Measurements from ENCODE around the gene APOL1. TPM values are rescaled to one million over a fixed set of nuclear protein-coding genes. Genes with fewer than 3 reads are reported as not detected.

The APOL1 gene
- polyA plus RNA-seq, 1 donor = 4.3 TPM

DNA sequence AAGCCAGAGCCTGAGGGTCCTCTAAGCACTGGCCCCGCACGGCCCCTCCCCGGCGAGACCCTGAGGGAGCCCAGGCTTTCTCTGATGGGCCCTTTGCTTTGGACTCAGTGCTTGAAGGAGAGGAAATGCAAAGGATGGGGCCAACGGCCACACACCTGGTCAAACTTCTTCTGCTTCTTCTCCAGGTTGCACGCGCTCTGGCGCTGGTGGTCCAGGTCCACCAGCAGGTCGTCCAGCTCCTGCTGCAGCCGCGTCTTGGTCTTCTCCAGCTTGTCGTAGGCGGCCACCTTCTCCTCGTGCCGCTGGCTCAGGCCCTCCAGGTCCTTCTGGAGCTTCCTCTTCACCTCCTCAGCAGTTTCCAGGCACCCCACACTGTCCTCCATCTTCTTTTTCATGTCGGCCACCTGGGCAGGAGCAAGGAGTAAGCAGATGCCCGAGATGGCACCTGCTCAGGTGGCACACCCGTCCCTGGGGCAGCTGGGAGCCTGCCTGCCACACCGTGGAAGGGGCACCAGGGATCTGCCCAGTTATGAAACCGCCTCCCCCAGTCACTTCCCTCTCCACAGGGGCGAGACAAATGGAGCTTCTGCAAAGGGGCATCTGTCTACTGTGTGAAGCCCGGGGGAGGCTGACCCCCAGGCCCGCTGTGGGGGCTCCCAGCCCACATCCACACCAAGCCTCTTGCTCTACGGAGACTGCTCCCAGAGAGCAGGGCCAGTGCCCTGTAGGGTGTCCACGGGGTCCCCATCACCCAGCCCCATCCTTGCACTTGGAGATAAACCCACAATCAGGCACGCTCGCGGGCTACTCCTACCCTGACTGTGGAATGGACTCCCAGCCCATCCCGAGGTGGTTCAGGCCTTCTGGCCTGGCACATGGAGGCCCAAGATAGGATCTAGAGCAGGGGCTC is 39.2 kb downstream of the APOL1 start:
- DNase-seq (ENCODE audit: low read depth) = no peak

DNA sequence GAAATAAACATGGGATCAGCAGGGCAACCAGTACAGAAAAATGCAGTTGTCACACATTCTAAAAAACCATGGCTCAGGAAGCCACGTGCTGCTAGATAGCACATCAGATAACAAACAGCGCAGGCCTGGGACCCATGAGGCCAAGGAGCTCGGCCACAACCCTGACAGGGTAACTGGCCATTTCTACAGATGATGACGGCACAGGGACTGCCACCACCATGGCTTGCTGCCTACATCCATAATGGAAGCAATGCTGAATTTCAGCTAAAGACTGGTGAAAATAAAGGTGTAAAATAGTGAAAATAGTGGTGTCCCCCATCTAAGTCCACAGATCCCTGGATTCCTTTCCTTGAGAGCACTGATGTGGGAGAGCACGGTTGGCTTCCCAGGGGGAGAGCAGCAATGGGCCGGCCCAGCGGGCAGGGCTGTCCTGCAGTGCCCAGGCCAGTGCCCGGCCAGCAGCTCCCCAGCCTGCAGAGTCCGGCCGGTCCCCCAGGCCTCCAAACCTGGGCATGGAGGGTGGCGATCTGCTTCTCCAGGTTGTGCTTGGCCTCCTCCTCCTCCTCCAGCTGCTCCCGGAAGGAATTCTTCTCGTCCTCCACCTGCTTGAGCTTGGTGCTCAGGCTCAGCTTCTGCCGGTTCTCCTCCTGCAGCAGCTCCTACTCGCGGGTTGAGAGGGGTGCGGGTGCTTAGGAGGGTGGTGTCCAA is 40.0 kb downstream of the APOL1 start:
- DNase-seq (ENCODE audit: low read depth) = no peak

DNA sequence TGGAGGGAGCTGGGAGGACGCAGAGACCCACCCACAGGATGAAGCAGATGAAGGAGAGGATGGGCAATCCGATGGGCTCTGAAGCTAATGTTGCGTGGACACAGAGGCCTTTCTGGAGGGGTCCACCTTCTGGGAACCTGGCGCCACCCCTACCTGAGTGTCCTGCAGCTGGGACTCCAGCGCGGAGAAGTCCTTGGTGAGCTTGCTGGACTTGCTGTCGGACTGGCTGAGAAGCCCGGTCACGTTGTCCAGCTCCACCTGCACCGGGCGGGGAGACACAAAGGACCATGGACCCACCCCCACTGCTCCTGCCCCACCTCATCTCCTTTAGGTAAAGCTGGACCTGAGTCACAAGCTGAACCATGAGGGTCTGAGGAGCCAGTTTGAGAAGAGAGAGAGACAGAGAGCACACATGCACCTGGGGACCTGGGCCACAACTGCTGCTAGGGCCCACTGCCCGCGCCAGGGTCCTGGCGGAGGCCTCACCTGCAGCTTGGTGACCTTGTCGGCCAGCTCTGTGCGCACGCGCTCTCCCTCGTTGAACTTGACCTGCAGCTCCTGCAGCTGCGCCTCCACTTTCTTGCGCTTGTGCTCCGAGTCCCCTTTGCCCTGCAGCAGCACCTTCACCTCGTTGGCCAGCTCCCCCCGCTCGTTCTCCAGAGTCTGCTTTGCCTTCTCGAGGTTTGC is 40.8 kb downstream of the APOL1 start:
- DNase-seq (ENCODE audit: low read depth) = no peak

DNA sequence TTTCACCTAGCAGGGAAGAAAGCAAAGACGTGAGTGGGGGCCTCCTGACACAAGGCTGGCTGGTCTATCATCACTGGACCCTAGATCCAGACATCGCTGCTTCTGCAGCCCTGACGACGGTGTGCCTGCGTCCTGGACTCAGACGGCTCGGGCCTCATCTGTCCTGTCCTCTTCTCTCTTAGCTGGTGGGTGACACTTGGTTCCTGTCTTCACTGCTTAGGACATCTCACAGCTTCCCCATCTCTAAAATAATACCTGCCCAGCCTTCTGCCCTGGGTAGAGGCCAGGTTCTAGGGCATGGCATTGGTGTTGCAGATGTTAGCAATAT is 41.3 kb downstream of the APOL1 start:
- no peak for DNase-seq (ENCODE audit: low read depth)

DNA sequence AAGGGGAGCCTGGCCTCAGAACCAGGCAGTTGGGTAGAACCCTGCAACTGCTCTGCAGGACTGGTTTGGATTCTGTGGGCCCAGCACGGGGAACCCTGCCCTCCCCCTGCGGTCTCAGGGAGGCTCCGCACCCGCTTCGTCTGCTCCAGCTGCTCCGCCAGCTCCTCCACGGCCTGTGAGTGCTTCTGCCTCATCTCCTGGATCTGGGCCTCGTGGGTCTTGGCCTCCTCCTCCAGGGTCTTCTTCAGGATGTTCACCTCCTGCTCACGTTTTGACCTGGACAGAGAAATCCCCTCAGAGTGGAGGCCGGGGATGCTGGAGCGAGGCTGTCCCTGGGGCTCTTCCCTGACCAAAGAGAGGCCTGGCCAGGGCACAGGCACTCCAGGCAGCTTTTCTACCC is 41.9 kb downstream of the APOL1 start:
- DNase-seq (ENCODE audit: low read depth) = no peak

DNA sequence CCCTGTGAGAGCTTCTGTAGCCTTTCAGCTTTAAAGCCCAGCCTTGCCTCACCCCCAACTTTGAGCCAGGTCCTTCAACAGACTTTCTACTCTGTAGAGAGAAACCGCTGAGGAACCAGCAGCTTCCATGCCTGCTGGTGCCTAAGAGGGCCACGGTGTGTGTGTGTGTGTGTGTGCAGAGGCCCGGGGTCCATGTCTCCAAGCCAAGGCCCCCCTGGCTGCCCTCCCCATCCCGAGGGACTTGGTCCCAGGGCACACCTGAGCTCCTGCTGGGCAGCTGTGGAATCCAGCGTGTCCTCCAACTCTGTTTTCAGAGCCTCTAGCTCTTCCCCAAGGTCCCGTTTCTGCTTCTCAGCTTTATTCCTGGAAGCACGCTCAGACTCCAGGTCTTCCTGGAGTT is 42.3 kb downstream of the APOL1 start:
- DNase-seq (ENCODE audit: low read depth) = no peak

DNA sequence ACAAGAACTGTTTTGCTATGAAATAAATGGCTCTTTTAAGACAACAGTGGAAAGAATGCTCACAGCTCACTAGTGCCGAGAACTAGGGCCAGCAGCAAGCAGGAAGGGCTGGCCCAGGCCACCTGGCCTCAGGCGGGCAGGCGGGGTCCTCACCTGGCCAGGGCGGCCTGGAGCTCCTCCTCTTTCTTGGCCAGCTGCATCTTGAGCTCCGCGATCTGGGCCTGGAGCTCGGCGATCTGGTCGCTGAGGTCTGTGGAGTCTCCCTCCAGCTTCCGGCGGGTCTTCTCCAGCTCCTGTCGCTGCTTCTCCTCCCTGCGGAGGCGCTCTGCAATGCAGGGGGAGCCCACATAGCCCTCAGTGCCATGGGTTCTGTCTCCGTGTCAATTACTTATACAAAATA is 43.8 kb downstream of the APOL1 start:
- no peak for DNase-seq (ENCODE audit: low read depth)

DNA sequence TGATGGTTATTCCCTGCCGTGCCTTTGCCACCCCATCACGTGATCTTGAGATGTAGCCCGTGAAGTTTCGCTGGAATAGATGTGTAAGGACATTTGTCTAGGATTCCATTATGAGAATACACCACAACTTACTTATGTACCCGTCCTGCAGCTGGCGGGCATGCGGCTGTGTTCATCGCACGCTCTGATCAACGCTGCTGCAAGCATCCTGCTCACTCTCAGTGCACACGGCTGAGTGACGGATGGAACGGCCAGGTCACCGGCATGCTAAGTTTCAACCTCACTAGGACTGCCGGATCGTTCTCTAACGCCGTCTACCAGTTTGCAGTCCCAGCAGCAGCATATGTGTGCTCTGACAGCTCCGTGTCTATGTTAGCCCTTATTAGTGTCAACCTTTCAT is 44.6 kb downstream of the APOL1 start:
- no peak for DNase-seq (ENCODE audit: low read depth)

DNA sequence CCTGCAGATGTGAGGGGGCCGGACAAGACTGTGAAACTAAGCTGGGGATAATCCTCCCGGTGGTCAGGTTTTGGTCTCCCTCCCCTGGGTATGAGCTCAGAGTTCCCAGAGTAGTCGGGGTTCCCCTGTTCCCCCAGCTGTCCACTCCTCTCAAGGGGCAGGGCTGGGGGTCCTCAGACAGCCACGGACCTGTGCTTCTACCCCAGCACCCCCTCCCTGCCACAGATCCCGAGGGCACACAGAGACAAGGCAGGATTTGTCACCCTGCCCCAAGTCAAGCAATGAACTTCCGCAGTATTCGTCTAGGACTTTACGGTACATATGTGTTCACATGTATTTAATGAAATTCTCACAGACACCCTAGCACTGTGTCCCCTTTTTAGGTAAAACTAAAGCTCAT is 45.2 kb downstream of the APOL1 start:
- DNase-seq (ENCODE audit: low read depth) = no peak

DNA sequence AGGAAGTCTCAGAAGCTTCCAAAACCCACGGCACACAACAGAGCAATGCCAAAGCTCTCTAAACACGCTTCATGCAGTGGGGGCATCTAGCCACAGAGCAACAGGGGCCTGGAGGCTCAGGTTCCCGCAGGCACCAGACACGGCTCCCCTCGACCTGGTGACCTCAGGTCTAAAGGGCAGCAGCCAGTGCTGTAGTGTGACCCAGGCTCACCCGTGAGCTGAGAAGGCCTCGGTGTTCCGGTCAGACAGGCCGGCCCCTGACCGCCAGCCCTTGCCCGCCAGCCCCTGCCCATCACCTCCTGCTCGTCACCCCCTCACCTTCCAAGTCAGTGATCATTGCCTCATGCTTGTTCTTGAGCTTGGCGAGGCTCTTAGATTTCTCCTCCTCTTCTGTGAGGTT is 45.7 kb downstream of the APOL1 start:
- DNase-seq (ENCODE audit: low read depth) = no peak

DNA sequence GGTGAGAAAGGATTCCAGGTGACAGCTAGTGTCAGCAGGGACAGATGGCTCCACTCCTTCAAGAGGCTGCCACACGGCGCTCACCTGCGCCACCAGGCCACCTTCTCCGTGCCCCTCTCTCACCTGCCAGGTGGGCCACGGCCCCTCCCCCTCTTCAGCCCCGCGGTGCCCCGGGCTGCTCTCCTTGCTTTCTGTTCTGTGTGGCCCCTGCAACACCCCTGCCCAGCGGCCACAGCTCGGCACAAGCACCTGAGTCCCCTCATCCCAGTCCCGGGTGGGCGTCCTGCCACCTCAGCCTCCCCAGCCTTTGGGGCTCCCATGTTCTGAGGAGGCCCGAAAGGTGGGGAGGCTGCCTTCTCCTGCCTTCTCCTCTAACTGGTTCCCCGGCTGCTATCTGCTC is 46.4 kb downstream of the APOL1 start:
- DNase-seq (ENCODE audit: low read depth) = no peak

DNA sequence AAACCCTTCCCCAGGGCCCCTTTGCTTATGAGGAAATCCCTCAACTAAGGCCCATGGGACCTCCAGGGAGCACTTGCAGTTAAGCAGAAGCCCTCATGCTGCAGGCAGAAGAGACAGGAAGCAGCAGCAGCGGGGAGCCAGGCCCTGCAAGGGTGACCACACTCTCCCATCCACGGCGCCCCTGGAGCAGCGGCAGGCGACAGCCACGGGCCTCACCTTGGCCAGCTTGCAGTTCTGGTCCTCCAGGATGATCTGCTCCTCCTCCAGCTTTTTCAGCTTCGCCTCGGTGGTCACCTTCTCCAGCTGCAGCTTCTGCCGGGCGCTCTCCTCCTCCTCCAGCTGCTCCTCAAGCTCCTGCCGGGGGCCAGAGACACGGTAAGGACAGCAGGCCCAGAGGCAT is 47.0 kb downstream of the APOL1 start:
- DNase-seq (ENCODE audit: low read depth) = no peak

DNA sequence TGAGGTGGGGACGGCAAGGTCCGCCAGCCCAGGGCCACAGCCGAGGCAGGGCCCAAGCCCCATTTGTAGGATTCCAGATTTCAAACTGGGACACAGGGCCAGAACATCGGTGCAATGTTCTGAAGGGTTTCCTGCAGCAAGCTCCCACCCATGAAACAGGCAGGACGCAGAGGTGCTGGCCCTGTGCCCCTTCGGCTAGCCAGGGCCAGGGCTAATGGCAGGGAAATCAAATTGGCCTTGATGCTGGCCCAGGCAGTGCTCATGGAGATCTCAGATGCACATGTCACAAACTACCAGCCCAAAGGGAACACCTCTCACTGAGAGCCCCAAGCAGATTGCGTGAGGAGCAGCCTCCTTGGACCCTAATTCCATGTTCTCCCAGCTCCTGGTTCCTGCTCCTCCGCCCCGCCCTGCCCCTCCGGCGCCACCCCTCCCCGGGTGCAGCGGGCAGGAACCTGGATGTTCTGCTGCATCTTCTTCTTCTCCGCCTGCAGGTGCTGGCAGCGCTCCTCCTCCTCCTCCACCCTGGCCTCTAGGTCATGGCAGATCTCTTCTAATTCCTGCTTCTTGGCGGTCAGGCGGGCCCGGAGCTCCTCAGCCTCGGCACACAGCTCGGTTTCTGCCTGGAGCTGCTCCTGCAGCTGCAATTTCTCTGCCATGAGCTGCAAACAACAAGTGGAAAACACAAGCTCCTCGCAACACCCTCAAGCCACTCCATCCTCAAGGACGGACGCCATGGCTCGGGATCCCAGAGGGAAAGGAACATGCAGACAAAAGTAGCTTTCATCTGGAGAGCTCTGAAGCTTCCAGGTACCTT is 47.7 kb downstream of the APOL1 start:
- no peak for DNase-seq (ENCODE audit: low read depth)

DNA sequence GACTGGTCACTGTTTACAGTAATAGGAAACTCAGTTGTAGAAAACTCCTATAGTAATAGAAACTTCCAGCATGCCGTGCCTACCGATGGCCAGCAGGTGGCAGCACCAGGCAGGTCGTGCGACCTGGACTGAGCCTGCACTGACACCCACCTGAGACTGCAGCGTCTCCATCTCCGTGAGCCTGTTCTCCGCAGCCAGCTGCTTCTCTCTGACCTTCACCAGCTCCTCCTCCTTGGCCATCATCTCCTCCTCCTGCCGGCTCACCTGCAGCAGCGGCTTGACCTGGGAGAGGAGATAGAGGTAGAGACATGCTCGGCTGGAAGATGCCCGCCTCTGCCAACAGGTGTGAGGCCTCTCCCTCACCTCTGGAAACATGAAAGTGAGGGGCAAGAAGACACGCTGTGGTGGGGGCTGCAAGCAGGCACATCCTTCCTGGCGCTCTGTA is 48.5 kb downstream of the APOL1 start:
- no peak for DNase-seq (ENCODE audit: low read depth)

DNA sequence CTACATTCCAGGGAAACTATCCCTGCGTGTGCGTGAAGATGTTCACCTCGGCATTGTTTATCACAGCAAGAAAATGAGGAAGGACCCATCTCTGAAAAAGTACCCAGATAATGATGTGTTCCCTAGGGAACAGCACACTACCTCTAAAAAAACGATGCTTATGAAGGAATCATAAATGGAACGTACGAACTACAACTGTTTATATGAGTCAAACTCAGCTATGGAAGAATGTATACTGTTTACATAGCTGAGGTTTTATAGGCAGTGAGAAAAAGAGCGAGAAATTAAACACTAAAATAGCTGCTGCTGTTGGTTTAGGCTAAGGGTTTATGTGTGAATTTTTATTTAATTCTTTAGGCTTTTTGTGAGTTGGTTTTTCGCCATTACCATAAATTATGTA is 48.9 kb downstream of the APOL1 start:
- DNase-seq (ENCODE audit: low read depth) = no peak

DNA sequence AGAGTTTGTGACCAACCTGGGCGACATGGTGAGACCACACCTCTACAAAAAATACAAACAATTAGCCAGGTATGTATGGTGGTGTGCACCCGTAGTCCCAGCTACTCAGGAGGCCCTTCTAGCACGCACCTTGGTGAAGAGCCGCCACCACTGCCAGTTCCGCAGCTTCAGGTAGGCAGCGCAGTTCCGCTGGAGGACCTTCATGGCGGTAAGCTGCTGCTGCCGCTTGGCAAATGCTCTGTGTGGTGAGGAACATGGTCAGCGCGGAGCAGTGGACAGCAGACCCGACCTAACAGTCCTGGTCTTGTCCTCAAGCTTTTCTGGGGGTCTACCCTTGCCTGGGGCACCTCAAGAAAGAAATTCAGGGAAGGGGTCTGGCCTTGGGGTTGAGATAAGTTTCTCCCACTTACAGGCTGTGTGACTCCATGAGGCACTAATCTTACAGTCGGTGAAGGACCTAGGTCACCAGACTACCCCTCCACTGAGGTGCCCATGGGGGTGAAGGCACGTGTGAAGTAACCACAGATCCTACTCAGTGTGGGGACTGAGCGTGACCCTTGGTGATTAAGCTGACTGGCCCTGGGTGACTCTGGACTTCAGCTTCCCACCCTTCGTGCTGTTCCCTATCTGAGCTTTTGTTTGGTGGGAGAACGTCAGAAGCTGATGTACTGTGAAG is 49.6 kb downstream of the APOL1 start:
- DNase-seq (ENCODE audit: low read depth) = no peak

DNA sequence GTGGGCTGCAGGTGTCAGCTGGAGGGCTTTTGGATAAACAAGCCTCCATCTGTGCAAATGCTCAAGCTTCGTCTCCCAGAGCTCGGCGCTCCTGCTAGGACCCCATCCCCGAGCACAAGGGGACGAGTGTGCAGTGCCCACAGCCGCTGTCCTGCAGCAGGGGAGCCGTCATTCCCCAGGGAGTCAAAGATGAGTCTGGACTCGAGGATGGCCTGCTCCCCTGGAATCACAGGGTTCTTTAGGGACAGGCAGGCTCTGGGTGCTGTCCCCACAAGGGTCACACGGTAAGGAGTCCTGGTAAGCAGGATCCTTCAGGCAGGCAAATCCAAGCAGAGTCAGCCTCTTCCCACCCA is 50.2 kb downstream of the APOL1 start:
- DNase-seq (ENCODE audit: low read depth) = no peak

DNA sequence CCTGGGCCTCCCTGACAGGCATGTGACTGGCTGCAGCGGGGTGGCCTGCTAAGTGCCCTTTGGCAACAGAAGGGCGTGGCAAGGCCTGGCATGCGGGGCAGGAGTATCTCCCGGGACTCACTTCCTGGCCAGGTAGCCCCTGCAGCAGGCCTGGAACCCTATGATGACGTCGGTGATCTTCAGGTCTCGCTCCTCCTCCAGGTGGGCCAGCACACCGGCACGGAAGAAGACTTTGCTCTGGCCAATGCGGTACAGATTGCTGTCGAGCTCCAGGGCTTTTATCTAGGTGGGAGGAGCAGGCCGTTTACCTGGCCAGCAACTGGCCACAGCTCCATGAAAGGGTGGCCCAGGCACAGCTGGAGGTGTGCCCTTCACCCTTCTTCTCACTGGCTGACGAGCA is 50.9 kb downstream of the APOL1 start:
- no peak for DNase-seq (ENCODE audit: low read depth)

DNA sequence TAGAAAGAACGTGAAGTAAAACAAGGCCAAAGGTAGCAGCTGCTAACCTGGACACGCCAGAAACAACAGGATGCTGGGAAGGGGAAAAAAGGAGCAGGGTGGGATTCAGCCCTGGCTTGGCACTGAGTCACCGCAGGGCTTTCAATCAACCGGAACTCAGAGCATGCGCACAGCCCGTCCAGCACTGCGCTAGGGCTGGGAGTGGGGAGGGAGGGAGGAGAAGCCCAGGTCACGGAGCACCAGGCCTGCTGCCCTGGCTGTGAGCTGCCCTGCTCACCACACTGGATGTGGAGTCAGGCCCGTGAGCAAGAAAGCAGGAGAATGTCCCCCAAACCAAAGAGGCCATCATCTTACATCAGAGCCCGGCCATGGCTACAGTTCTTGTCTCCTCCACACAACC is 51.5 kb downstream of the APOL1 start:
- DNase-seq (ENCODE audit: low read depth) = no peak

DNA sequence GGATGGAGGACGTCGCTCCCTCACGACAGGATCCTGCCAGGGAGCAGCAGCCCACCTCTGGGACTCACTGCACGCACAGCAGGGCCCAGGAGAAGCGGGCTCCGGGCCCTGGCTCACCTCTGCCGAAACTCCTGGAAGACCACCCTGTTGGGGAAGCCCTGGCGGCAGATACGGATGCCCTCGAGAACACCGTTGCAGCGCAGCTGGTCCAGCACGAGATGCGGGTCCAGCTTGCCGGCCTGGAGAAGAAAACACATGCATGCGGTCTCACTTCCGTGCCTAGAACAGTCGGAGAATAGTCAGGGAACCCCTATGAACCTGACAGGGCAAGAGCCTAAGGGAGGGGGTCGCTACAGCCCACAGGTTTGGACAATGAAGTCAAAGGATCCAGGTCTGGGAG is 52.9 kb downstream of the APOL1 start:
- no peak for DNase-seq (ENCODE audit: low read depth)

DNA sequence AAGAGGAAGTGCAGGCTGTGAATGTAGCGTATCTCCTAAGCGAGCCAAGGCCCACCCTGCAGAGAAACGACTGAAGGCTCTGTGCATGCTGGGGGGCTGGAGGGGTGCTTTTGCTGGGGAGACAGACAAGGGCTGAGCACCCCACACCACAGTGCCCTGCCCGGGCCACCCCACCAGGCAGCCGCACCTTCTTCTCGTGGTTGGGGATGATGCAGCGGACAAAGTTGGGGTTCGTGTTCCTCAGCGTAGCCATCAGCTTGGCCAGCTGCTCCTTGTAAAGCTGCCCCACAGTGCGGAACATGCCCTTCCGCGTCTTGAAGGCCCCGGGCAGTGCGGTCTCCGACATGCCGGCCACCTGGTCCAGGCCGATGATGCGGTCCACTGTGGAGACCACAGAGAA is 53.3 kb downstream of the APOL1 start:
- DNase-seq (ENCODE audit: low read depth) = no peak

Data from forelimb muscle (tissue), 1 donor.